CD8-positive, alpha-beta memory T cell (primary cell): ENCODE data around the gene PTPN5. TPM values are rescaled to one million over a fixed set of nuclear protein-coding genes. Genes with fewer than 3 reads are reported as not detected.
A peak's percentile ranks its signal among the peaks of the same experiment; 100 is the strongest.

ENCODE experiments used
- CTCF ChIA-PET: fragments of 350-600 bp; sonication (Branson Sonifier 250); formaldehyde crosslinking; loops from one replicate; lab custom pipeline; 2021; ENCODE audit warnings: antibody characterized with exemption; lab: Charles Lee
- POLR2A ChIA-PET: fragments of 350-600 bp; sonication (Branson Sonifier 250); formaldehyde crosslinking; loops from one replicate; lab custom pipeline; 2021; ENCODE audit warnings: antibody characterized with exemption; lab: Charles Lee
- DNase-seq, 5 donors: peaks; one replicate each; pipeline versions ENCODE4 v3.0.0 to v3.0.0-alpha.2; 2020 to 2022; ENCODE audit warnings: mixed read lengths in 1 of 5
- H3K27ac ChIP-seq: one replicate; pipeline ENCODE4 v1.7.0; 2013; ENCODE audit warnings: low read depth, mild to moderate bottlenecking, low read length, moderate library complexity
- H3K27me3 ChIP-seq: 2 replicates; pipeline ENCODE4 v1.7.0; 2013; ENCODE audit warnings: low read length, mild to moderate bottlenecking; ENCODE audit not compliant: insufficient read depth, poor library complexity, severe bottlenecking
- H3K36me3 ChIP-seq: 2 replicates; pipeline ENCODE4 v1.7.0; 2013; ENCODE audit warnings: mild to moderate bottlenecking, low read length, moderate library complexity; ENCODE audit not compliant: insufficient read depth
- H3K4me1 ChIP-seq: 2 replicates; pipeline ENCODE4 v1.7.0; 2013; ENCODE audit warnings: mild to moderate bottlenecking, low read length, moderate library complexity; ENCODE audit not compliant: insufficient read depth
- H3K4me3 ChIP-seq: 2 replicates; pipeline ENCODE4 v1.7.0; 2013; ENCODE audit warnings: mild to moderate bottlenecking, low read length
- H3K9me3 ChIP-seq: 2 replicates; pipeline ENCODE4 v1.7.0; 2013; ENCODE audit warnings: mild to moderate bottlenecking, low read length
- H3K27ac Mint-ChIP-seq, 8 donors: one replicate each; pipeline ENCODE4 v1.8.0; 2020 to 2021; ENCODE audit warnings: mixed read lengths in 8 of 8, mild to moderate bottlenecking in 6 of 8, inconsistent platforms in 3 of 8, moderate library complexity in 3 of 8
- H3K27me3 Mint-ChIP-seq, 2 donors: one replicate each; pipeline ENCODE4 v1.8.0; 2020 to 2021; ENCODE audit warnings: mixed read lengths in 2 of 2, mild to moderate bottlenecking in 1 of 2, moderate library complexity in 1 of 2
- H3K36me3 Mint-ChIP-seq, 3 donors: one replicate each; pipeline ENCODE4 v1.8.0; 2020 to 2021; ENCODE audit warnings: mixed read lengths in 3 of 3, inconsistent platforms in 1 of 3, mild to moderate bottlenecking in 1 of 3
- H3K4me1 Mint-ChIP-seq, 3 donors: one replicate each; pipeline ENCODE4 v1.8.0; 2020 to 2021; ENCODE audit warnings: mixed read lengths in 3 of 3, inconsistent platforms in 1 of 3, mild to moderate bottlenecking in 1 of 3
- H3K4me3 Mint-ChIP-seq, 7 donors: one replicate each; pipeline ENCODE4 v1.8.0; 2020 to 2021; ENCODE audit warnings: mixed read lengths in 7 of 7, mild to moderate bottlenecking in 6 of 7, moderate library complexity in 4 of 7, inconsistent platforms in 2 of 7
- H3K9me3 Mint-ChIP-seq, 5 donors: one replicate each; pipeline ENCODE4 v1.8.0; 2020 to 2022; ENCODE audit warnings: mixed read lengths in 5 of 5, mild to moderate bottlenecking in 3 of 5, moderate library complexity in 2 of 5, inconsistent platforms in 1 of 5
- polyA plus RNA-seq: library from polyadenylated mRNA; unstranded; fragments of 300-500 nt; fragmentation: Illumina TruSeq; gene quantifications from one replicate; pipeline ENCODE4 v1.2.3, GENCODE V29; 2021
- total RNA-seq, 2 experiments: library from RNA; stranded (reverse); gene quantifications; one replicate each; pipeline ENCODE4 v1.2.3, GENCODE V29; 2021

PTPN5 gene
- total and polyA plus RNA-seq, 3 experiments from 2014 or later: not detected

DNA sequence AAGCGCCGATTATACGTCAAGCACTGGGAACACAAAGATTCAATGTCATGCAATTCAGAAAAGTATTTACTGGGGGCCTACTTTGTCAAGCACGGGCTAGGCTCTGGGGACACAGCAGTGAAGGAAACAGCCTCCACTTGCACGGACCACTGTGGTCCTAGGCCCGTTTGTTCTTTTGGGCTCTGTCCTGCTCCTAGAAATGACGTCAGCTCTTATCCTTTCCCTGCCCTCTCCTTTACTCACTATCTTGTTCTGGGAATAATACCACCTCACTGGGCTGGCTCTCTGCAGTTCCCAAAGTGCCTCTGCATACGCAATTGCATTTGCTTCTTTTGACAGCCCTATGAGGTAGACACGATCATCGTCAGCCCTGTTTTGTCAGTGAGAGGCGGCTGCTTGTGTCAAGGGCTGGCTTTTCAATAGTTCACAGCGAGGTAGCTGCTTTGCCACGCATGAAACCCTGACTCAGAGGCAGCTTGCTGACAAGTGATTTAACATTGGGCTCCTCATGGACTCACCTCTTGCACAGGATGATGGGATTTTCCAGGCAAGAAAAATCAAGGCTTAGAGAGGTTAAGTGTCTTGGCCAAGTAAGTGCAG, 42.7 kb downstream of the PTPN5 start:
- no peaks in the 10 kb centered on the region for H3K36me3 Mint-ChIP-seq
- POLR2A ChIA-PET: no interaction called here
- H3K27me3 Mint-ChIP-seq: peaks cover 5 to 18% of the 10 kb centered on the region in 2 donors
- no peak overlapping the region for H3K4me3 ChIP-seq
- no peak overlapping the region for H3K4me3 Mint-ChIP-seq
- no peaks in the 10 kb centered on the region for H3K27me3 ChIP-seq
- CTCF ChIA-PET: interaction anchor here (0.8 kb wide), 1 partner anchor 9 kb away, joined by 3 read pairs; no protein-coding TSS in a partner anchor
- H3K9me3 ChIP-seq: no peaks in the 10 kb centered on the region
- no peak overlapping the region for H3K27ac Mint-ChIP-seq
- DNase-seq: no peak
- no peaks in the 10 kb centered on the region for H3K9me3 Mint-ChIP-seq
- no peak overlapping the region for H3K27ac ChIP-seq
- H3K36me3 ChIP-seq: no peaks in the 10 kb centered on the region
- no peaks in the 10 kb centered on the region for H3K4me1 ChIP-seq
- H3K4me1 Mint-ChIP-seq: no peaks in the 10 kb centered on the region

DNA sequence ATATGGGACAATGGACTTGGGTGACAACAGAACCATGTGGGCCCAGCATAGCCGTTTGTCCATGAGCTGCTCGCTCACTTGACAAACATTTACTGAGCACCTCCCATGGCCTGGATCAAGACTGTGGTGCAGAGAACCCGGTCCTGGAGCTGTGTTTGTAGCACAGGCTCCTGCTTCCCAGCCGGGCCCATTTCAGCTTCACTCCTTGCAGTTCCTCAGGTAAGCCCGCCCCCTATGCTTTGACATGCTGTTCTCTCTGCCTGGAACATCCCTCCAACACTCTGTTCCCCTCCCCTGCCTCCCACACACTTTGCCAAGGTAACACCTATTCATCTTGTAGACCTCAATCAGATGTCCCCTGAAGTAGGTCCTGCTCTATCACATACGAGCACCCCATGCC, 46.3 kb downstream of the PTPN5 start:
- no peak for DNase-seq
- Mint-ChIP-seq H3K27me3 (peaks cover 2 to 3% of the 10 kb centered on the region in 2 donors), H3K4me3 (no peak overlapping the region), H3K36me3 (no peaks in the 10 kb centered on the region), H3K4me1 (no peaks in the 10 kb centered on the region), H3K9me3 (no peaks in the 10 kb centered on the region), H3K27ac (no peak overlapping the region)
- no peak overlapping the region for H3K27ac ChIP-seq
- no peaks in the 10 kb centered on the region for H3K36me3 ChIP-seq
- ChIA-PET POLR2A (no interaction called here), CTCF (interaction anchor here (0.9 to 1.5 kb wide), 3 partner anchors 14 to 205 kb away, joined by 3 read pairs; no protein-coding TSS in a partner anchor)
- H3K27me3 ChIP-seq: no peaks in the 10 kb centered on the region
- no peaks in the 10 kb centered on the region for H3K9me3 ChIP-seq
- H3K4me3 ChIP-seq: no peak overlapping the region
- H3K4me1 ChIP-seq: no peaks in the 10 kb centered on the region

DNA sequence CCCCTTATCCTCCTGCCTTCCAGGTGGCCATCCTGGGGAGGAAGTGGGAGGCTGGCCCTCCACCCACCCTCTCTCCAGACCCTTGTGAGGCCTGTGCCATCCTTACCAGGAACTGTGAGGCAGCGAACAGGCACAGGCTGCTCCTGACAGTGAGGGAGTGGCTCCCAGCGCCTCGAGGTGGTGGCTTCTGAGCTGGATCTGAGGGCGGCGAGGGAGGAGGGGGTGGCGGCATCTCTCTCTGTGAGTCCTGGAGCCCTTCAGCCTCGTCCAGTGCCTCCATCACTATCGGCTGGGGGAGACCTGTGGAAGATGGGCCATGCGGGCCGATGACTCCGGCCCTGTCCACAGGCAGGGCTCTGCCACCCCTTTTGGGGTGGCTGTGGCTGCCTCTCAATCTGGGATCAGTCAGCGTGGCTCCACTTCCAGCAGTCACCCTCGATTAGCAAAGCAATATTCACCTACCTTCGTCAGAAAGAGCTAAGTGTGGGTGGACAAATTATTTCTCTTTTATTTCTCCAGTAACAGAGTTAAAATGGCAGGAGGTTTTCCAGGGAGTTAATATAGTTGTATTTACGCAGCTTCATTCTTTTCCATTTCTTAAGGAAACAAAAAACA, 47.6 kb downstream of the PTPN5 start:
- peaks cover 0 to 3% of the 10 kb centered on the region in 2 donors for H3K27me3 Mint-ChIP-seq
- Histone ChIP-seq H3K4me1 (no peaks in the 10 kb centered on the region), H3K27ac (no peak overlapping the region), H3K27me3 (no peaks in the 10 kb centered on the region), H3K9me3 (no peaks in the 10 kb centered on the region), H3K36me3 (no peaks in the 10 kb centered on the region), H3K4me3 (no peak overlapping the region)
- POLR2A ChIA-PET: interaction anchor here (0.7 kb wide), 1 partner anchor 22 kb away, joined by 3 read pairs; no protein-coding TSS in a partner anchor
- H3K4me1 Mint-ChIP-seq: no peaks in the 10 kb centered on the region
- no peak for DNase-seq
- H3K27ac Mint-ChIP-seq: no peak overlapping the region
- no peaks in the 10 kb centered on the region for H3K36me3 Mint-ChIP-seq
- H3K9me3 Mint-ChIP-seq: no peaks in the 10 kb centered on the region
- CTCF ChIA-PET: interaction anchor here (1.1 to 1.9 kb wide), 2 partner anchors 12 to 629 kb away, joined by 4 to 5 read pairs; no protein-coding TSS in a partner anchor
- H3K4me3 Mint-ChIP-seq: no peak overlapping the region

DNA sequence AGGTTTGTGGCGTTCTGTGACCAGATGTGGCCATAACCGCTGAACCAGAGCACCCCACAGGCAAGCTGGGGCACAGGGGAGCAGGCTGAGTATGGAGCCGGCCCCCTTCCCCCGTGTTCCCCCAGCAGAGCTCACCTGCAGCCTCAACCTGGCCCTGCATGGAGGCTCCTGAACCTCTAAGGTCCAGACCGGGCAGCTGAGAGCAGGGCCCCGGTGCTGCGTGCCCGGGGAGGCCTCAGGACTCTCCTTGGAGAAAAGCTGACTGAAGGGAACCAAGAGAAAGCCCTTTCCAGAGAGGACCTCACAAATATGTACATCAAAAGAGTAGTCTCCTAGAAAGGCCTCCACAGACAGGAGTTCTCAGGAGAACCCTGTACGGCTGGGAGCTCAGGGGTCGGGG, 48.2 kb downstream of the PTPN5 start:
- Histone ChIP-seq H3K36me3 (no peaks in the 10 kb centered on the region), H3K9me3 (no peaks in the 10 kb centered on the region), H3K4me3 (no peak overlapping the region), H3K27me3 (no peaks in the 10 kb centered on the region), H3K4me1 (no peaks in the 10 kb centered on the region), H3K27ac (no peak overlapping the region)
- no peaks in the 10 kb centered on the region for H3K4me1 Mint-ChIP-seq
- H3K27me3 Mint-ChIP-seq: peaks cover 0 to 4% of the 10 kb centered on the region in 2 donors
- no peak overlapping the region for H3K27ac Mint-ChIP-seq
- H3K4me3 Mint-ChIP-seq: no peak overlapping the region
- DNase-seq: no peak
- H3K36me3 Mint-ChIP-seq: no peaks in the 10 kb centered on the region
- H3K9me3 Mint-ChIP-seq: no peaks in the 10 kb centered on the region
- ChIA-PET CTCF (interaction anchor here (1.0 to 1.9 kb wide), 3 partner anchors 12 to 628 kb away, joined by 3 to 5 read pairs (median 4); no protein-coding TSS in a partner anchor), POLR2A (no interaction called here)

DNA sequence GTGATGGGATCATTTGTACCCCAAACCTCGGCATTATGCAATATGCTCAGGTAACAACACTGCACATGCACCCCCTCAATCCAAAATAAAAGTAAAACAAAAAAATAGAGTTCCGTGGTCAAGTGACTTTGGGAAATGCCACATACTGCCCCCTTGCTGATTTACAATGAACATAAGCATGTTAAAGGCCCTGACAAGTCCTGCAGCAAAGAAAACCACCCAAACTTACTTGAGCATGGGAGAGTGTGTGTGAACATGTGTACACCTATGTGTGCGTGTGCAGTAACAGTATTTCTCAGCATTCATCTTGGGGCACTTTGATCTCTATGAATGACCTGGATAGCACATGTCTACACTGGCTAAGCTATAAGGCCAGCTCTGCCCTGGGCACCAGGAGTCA, 49.8 kb downstream of the PTPN5 start:
- no peaks in the 10 kb centered on the region for H3K9me3 Mint-ChIP-seq
- Histone ChIP-seq H3K36me3 (no peaks in the 10 kb centered on the region), H3K27me3 (no peaks in the 10 kb centered on the region), H3K4me3 (no peak overlapping the region), H3K4me1 (no peaks in the 10 kb centered on the region), H3K27ac (no peak overlapping the region), H3K9me3 (no peaks in the 10 kb centered on the region)
- H3K27ac Mint-ChIP-seq: no peak overlapping the region
- ChIA-PET CTCF (interaction anchor here (1.0 to 3.9 kb wide), 2 partner anchors 20 to 626 kb away, joined by 5 to 12 read pairs; no protein-coding TSS in a partner anchor), POLR2A (no interaction called here)
- H3K4me3 Mint-ChIP-seq: no peak overlapping the region
- no peak for DNase-seq
- H3K36me3 Mint-ChIP-seq: no peaks in the 10 kb centered on the region
- H3K4me1 Mint-ChIP-seq: no peaks in the 10 kb centered on the region
- H3K27me3 Mint-ChIP-seq: peaks cover 0 to 4% of the 10 kb centered on the region in 2 donors

DNA sequence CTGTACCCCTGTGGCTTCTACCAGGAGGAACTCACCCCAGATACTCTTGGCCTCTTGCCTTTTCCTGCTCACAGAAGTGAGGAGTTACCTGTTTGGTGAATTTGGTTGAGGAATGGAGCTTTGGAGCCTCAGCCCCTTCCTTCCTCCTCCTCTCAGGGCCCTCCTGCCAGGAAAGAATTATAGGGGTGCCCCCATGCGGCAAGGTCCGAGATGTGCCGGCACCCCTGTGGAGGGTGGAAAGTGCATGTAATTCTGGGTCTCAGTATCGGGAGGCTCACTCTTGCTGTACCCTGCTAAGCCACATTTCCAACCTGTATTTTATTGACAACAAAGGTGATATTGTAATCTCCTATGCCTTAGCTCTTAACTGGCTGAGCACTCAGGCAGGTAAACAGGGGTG, 51.9 kb downstream of the PTPN5 start:
- no peaks in the 10 kb centered on the region for H3K36me3 ChIP-seq
- Mint-ChIP-seq H3K9me3 (no peaks in the 10 kb centered on the region), H3K27me3 (peaks cover 1 to 7% of the 10 kb centered on the region in 2 donors), H3K4me1 (no peaks in the 10 kb centered on the region), H3K4me3 (no peak overlapping the region), H3K36me3 (no peaks in the 10 kb centered on the region), H3K27ac (no peak overlapping the region)
- no peaks in the 10 kb centered on the region for H3K9me3 ChIP-seq
- H3K27ac ChIP-seq: no peak overlapping the region
- H3K27me3 ChIP-seq: no peaks in the 10 kb centered on the region
- H3K4me1 ChIP-seq: no peaks in the 10 kb centered on the region
- POLR2A ChIA-PET: no interaction called here
- CTCF ChIA-PET: interaction anchor here (0.8 to 3.9 kb wide), 5 partner anchors 8 to 624 kb away, joined by 3 to 12 read pairs (median 6); no protein-coding TSS in a partner anchor
- DNase-seq: no peak
- H3K4me3 ChIP-seq: no peak overlapping the region

DNA sequence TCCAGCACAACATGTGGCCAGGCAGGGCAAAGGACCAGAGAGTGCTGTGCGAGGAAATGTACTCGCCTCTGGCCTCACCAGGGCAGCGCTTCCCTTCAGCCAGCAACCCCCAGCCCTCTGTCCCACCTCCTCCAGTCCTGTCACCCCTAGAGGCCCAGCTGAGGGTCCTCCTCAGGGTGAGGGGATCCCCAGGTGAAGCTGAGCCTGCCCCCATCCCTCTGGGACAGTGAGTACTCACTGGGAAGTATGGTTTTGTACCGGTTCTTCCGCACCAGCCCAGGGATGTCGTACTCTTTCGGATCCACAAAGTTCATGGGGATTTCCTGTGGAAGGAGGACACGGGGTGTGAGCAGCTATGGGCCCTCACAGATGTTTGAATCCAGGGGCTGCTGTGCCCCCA, 54.0 kb downstream of the PTPN5 start:
- no peaks in the 10 kb centered on the region for H3K9me3 Mint-ChIP-seq
- H3K4me3 Mint-ChIP-seq: no peak overlapping the region
- DNase-seq: no peak
- CTCF ChIA-PET: interaction anchor here (0.6 to 1.0 kb wide), 2 partner anchors 15 to 168 kb away, joined by 4 read pairs; no protein-coding TSS in a partner anchor
- Histone ChIP-seq H3K9me3 (no peaks in the 10 kb centered on the region), H3K4me3 (no peak overlapping the region), H3K4me1 (no peaks in the 10 kb centered on the region), H3K27ac (no peak overlapping the region), H3K36me3 (no peaks in the 10 kb centered on the region), H3K27me3 (no peaks in the 10 kb centered on the region)
- H3K4me1 Mint-ChIP-seq: no peaks in the 10 kb centered on the region
- H3K27me3 Mint-ChIP-seq: peaks cover 1 to 7% of the 10 kb centered on the region in 2 donors
- peak overlapping the region in 1 of 8 donors; percentile 14 for H3K27ac Mint-ChIP-seq
- no peaks in the 10 kb centered on the region for H3K36me3 Mint-ChIP-seq
- POLR2A ChIA-PET: no interaction called here

DNA sequence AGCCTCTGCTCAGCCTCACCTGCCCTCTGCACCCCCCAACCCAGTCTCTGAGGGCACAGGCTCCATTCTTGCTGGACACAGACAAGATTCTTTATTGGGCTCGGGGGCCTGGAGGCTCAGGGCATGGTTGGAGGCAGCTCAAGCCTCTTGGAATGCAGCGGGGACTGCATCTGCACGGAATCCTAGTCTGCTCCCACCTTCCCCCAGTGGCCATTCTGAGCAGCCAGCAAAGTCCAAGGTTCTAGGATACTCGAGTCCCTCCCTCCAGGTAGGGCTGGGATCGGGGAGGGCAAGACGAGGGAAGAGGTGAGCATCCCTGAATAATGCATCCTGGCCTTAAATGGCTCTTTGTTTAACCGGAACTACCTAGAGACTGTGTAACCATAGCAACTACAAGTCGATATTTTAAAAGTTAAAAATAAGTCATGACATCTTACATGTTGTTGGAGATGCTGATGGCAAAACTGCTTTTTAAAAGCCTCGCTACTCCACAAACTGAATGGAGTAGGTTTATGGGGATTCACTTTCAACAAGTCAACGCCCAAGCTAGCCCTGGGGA, 54.9 kb downstream of the PTPN5 start:
- no peaks in the 10 kb centered on the region for H3K9me3 Mint-ChIP-seq
- H3K36me3 Mint-ChIP-seq: no peaks in the 10 kb centered on the region
- POLR2A ChIA-PET: no interaction called here
- Histone ChIP-seq H3K27me3 (no peaks in the 10 kb centered on the region), H3K4me1 (no peaks in the 10 kb centered on the region), H3K36me3 (no peaks in the 10 kb centered on the region), H3K27ac (no peak overlapping the region), H3K9me3 (no peaks in the 10 kb centered on the region), H3K4me3 (no peak overlapping the region)
- DNase-seq: no peak
- H3K4me3 Mint-ChIP-seq: no peak overlapping the region
- peaks cover 1 to 7% of the 10 kb centered on the region in 2 donors for H3K27me3 Mint-ChIP-seq
- peaks cover 3 to 5% (median 4%) of the 10 kb centered on the region in 3 donors for H3K4me1 Mint-ChIP-seq
- CTCF ChIA-PET: interaction anchor here (1.3 kb wide), 1 partner anchor 15 kb away, joined by 4 read pairs; no protein-coding TSS in a partner anchor
- no peak overlapping the region for H3K27ac Mint-ChIP-seq
